COLO668 (cell line): Measurements from ENCODE around the gene BAZ2A.

Experiments
- DNase-seq: peaks from one replicate; lab custom pipeline; 2025; ENCODE audit not compliant: unreplicated experiment; lab: John Stamatoyannopoulos, UW

The BAZ2A gene

GRCh38 chr12:56635806-56636674 lies 5.9 kb upstream of the BAZ2A start:
- peak; percentile 75 for DNase-seq

GRCh38 chr12:56634837-56635791 lies 5.0 kb upstream of the BAZ2A start:
- peak; percentile 83 for DNase-seq

- peak; percentile 52 for DNase-seq
Observed at GRCh38 chr12:56634242-56634836, 4.2 kb upstream of the BAZ2A start.

GRCh38 chr12:56633468-56634241 lies 3.5 kb upstream of the BAZ2A start:
- DNase-seq: no peak

GRCh38 chr12:56632701-56633467 lies 2.8 kb upstream of the BAZ2A start:
- DNase-seq: no peak

GRCh38 chr12:56631790-56632700 lies 1.9 kb upstream of the BAZ2A start:
- DNase-seq: peak; percentile 45

GRCh38 chr12:56629459-56630179 lies 507 bp downstream of the BAZ2A start:
- DNase-seq: peak; percentile 18

GRCh38 chr12:56628671-56629458 lies 1.3 kb downstream of the BAZ2A start:
- DNase-seq: peak; percentile 41

GRCh38 chr12:56626701-56627100 lies 3.4 kb downstream of the BAZ2A start:
- no peak for DNase-seq

- DNase-seq: no peak
Observed at GRCh38 chr12:56622535-56622934, 7.6 kb downstream of the BAZ2A start.

GRCh38 chr12:56616925-56617324 lies 13.2 kb downstream of the BAZ2A start:
- no peak for DNase-seq

- DNase-seq: no peak
Observed at GRCh38 chr12:56616244-56616643, 13.9 kb downstream of the BAZ2A start.

- DNase-seq: no peak
Observed at GRCh38 chr12:56614627-56615026, 15.5 kb downstream of the BAZ2A start.

GRCh38 chr12:56604355-56604754 lies 25.8 kb downstream of the BAZ2A start:
- DNase-seq: no peak

GRCh38 chr12:56602239-56602638 lies 27.9 kb downstream of the BAZ2A start:
- no peak for DNase-seq

GRCh38 chr12:56601503-56601902 lies 28.6 kb downstream of the BAZ2A start:
- no peak for DNase-seq

- no peak for DNase-seq
Observed at GRCh38 chr12:56600753-56601152, 29.4 kb downstream of the BAZ2A start.
